ENCODE measurements around the gene TSSK2. TPM values are rescaled to one million over a fixed set of nuclear protein-coding genes. Genes with fewer than 3 reads are reported as not detected.

The TSSK2 gene
- total RNA-seq, 4 donors from 2014 or later = 0.59 to 0.94 (median 0.78) TPM; not detected in 1

DNA sequence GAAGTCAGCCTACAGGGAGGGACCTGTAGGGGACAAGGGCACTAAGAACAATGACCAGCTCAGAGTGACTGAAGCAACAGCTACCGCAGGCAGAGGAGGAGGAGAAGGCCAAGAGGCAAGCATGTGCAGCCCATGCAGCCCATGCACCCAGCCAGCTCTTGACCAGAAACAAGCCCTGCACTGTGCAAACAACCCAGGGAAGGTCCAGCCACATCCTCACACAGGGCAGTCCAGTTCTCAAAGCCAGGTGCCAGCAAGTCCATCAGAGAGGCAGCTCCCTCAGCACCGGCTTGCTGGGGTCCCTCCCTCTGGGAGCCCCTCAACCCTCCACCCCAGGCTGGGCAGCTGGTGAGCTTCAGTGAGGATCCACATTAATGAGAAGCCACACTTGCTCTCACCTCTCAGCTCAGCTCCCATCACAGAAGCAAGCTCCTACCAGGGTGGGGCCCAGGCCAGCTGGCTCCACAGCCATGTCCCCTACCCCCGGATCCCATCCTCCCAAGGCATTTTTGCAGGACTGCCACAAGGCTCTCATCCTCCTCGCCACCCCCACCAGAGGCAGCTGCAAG lies 16.0 kb upstream of the TSSK2 start:
- Histone ChIP-seq H3K4me3 (replicated peaks in 1 of 3) (no peak overlapping the region), H3K9me3 (no peaks in the 10 kb centered on the region), H3K27ac (no peak overlapping the region), H3K36me3 (no peaks in the 10 kb centered on the region), H3K4me1 (peaks cover 34 to 66% of the 10 kb centered on the region in 2 donors), H3K27me3 (no peaks in the 10 kb centered on the region)
- 57 to 83% methylated on average over 3 of the region's 4 CpGs for WGBS, 2 donors
- no peak for DNase-seq
- intact Hi-C loops (cut with DNase I) = no loop called here
- TF ChIP-seq, protein P1, sequence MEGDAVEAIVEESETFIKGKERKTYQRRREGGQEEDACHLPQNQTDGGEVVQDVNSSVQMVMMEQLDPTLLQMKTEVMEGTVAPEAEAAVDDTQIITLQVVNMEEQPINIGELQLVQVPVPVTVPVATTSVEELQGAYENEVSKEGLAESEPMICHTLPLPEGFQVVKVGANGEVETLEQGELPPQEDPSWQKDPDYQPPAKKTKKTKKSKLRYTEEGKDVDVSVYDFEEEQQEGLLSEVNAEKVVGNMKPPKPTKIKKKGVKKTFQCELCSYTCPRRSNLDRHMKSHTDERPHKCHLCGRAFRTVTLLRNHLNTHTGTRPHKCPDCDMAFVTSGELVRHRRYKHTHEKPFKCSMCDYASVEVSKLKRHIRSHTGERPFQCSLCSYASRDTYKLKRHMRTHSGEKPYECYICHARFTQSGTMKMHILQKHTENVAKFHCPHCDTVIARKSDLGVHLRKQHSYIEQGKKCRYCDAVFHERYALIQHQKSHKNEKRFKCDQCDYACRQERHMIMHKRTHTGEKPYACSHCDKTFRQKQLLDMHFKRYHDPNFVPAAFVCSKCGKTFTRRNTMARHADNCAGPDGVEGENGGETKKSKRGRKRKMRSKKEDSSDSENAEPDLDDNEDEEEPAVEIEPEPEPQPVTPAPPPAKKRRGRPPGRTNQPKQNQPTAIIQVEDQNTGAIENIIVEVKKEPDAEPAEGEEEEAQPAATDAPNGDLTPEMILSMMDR (IDR thresholded peaks at IDR 0.05) = no peak
- TF ChIP-seq POLR2A (IDR thresholded peaks at IDR 0.05) = no peak

DNA sequence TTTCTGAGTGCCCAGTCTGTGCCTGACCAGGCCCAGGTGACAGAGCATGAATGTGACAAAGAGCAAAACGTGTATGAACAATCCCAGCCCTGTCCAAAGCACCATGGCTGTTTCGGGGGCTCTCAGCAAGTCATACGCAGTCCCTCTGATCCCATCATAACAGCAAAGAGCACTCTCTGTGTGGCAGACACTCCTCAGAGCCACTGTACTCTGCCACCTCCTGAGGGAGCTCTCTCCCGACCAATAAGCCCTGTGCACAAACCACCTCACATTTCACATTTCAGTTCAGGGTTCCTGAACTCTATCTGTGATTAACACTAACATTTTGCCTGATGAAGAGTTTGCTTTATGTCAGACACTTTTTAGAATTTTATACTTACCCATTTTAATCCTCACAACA lies 15.5 kb upstream of the TSSK2 start:
- H3K36me3 ChIP-seq = no peaks in the 10 kb centered on the region
- no peak for TF ChIP-seq POLR2A (IDR thresholded peaks at IDR 0.05)
- TF ChIP-seq, protein P1 (IDR thresholded peaks at IDR 0.05) = peak in 1 of 6 experiments; percentile 30
- 59 to 78% methylated on average over 4 of the region's 4 CpGs for WGBS, 2 donors
- no peak overlapping the region for H3K4me3 ChIP-seq (replicated peaks in 1 of 3)
- no peak for DNase-seq
- H3K9me3 ChIP-seq = no peaks in the 10 kb centered on the region
- peaks cover 37 to 69% of the 10 kb centered on the region in 2 donors for H3K4me1 ChIP-seq
- H3K27me3 ChIP-seq = no peaks in the 10 kb centered on the region
- no peak overlapping the region for H3K27ac ChIP-seq
- intact Hi-C loops (cut with DNase I) = no loop called here

DNA sequence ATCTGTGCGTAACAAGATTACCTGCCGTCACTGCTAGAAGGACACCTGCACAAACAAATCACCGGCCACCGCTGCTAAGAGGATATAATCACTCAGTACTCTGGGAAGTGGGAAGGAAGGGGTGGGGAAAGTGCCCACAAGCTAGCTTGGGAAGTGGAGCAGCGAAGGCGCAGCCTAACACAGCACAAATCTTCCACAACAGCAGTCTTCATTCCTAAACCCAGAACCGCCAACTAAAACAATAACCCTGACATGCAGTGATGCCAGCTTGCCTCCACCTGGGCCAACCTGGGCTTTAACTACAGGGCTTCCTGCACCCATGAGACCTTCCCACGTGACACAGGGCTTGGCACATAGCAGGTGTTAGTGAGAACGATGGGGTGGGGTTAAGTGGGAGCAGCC lies 14.0 kb upstream of the TSSK2 start:
- Histone ChIP-seq H3K4me1 (peaks cover 41 to 63% of the 10 kb centered on the region in 2 donors), H3K9me3 (no peaks in the 10 kb centered on the region), H3K36me3 (no peaks in the 10 kb centered on the region), H3K27ac (no peak overlapping the region), H3K27me3 (no peaks in the 10 kb centered on the region), H3K4me3 (replicated peaks in 1 of 3) (no peak overlapping the region)
- intact Hi-C loops (cut with DNase I) = no loop called here
- DNase-seq = peak; percentile 49 to 56
- TF ChIP-seq POLR2A (IDR thresholded peaks at IDR 0.05) = no peak
- TF ChIP-seq, protein P1 (IDR thresholded peaks at IDR 0.05) = no peak
- 28 to 37% methylated on average over 9 of the region's 9 CpGs for WGBS, 2 donors

DNA sequence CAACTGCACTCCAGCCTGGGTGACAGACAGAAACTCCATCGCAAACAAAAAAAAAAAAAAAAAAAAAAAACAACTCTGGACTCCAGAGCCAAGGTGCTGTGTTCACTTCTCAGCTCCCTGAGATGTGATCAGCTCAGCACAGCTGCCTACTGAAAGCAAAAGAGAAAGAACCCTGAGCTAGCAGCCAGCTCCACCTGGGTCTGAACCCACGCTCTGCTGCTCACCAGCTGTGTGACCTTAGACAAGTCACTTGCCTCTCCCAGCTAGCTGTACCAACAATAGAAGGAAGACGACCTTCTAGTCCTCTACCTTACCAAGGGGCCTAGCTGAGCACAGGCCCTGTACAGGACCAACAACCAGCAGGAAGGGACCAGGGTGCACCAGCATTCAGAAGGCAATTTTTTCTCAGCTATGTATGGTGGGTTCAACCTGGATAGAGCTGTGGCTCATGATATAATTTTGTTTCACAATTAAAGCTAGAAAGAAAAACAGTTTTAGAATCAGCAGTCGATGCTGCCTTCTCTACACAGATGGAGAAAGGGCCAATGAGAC lies 12.7 kb upstream of the TSSK2 start:
- no peaks in the 10 kb centered on the region for H3K9me3 ChIP-seq
- H3K27ac ChIP-seq = no peak overlapping the region
- H3K27me3 ChIP-seq = no peaks in the 10 kb centered on the region
- WGBS, 2 donors = 85 to 94% methylated on average over 4 of the region's 4 CpGs
- H3K4me3 ChIP-seq (replicated peaks in 1 of 3) = no peak overlapping the region
- H3K4me1 ChIP-seq = peaks cover 42 to 68% of the 10 kb centered on the region in 2 donors
- intact Hi-C loops (cut with DNase I) = no loop called here
- no peak for DNase-seq
- no peaks in the 10 kb centered on the region for H3K36me3 ChIP-seq
- TF ChIP-seq POLR2A (IDR thresholded peaks at IDR 0.05) = no peak
- TF ChIP-seq, protein P1 (IDR thresholded peaks at IDR 0.05) = no peak

DNA sequence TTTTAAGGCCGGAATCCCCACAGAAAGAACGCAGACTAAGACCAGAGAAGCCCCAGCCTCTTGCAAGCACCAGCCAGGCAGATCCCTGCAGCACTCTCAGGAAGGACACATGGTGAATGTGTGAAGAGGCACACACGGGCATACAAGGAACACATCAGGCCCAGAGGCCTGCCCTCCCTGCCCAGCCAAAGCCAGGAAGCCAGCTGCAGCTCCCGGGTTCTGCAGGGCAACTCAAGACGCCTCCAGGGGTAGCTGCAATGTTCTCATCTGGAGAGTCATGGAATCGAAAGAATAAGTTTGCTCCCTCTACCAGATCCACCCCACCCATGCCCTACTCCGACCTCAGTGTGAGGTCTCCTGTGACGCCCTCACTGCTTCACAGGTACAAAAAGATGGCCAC lies 11.2 kb upstream of the TSSK2 start:
- Histone ChIP-seq H3K27ac (no peak overlapping the region), H3K9me3 (no peaks in the 10 kb centered on the region), H3K4me1 (peaks cover 41 to 62% of the 10 kb centered on the region in 2 donors), H3K27me3 (no peaks in the 10 kb centered on the region), H3K4me3 (replicated peaks in 1 of 3) (no peak overlapping the region), H3K36me3 (no peaks in the 10 kb centered on the region)
- no peak for TF ChIP-seq POLR2A (IDR thresholded peaks at IDR 0.05)
- TF ChIP-seq, protein P1 (IDR thresholded peaks at IDR 0.05) = no peak
- intact Hi-C loops (cut with DNase I) = no loop called here
- 89% methylated on average over 6 to 8 of the region's 8 CpGs for WGBS, 2 donors
- no peak for DNase-seq

Measured in thyroid gland (tissue), 4 donors.